Lung (tissue), 12 donors: ENCODE results near the gene SVOP. TPM values are rescaled to one million over a fixed set of nuclear protein-coding genes. Genes with fewer than 3 reads are reported as not detected.

Experiments
- ATAC-seq: fragments of 200-7000 bp; cut with Tn5 transposase; one replicate; pipeline ENCODE4 v1.9.1; 2020; ENCODE audit warnings: moderate number of reproducible peaks; ENCODE audit not compliant: insufficient read depth, low FRiP score
- DNase-seq, 3 donors: peaks; one replicate each; pipeline ENCODE4 v3.0.0-alpha.2; 2013 to 2017
- H3K27ac ChIP-seq, 2 donors: one replicate each; pipeline ENCODE4 v1.5.1; 2013; ENCODE audit warnings: mild to moderate bottlenecking in 2 of 2, moderate library complexity in 2 of 2, control low read depth in 1 of 2, inconsistent platforms in 1 of 2, low read depth in 1 of 2, low read length in 1 of 2
- H3K27me3 ChIP-seq, 3 donors: one replicate each; pipeline ENCODE4 v1.5.1; 2013; ENCODE audit warnings: low read length in 2 of 3; ENCODE audit not compliant: control insufficient read depth in 3 of 3, insufficient read depth in 3 of 3
- H3K36me3 ChIP-seq, 4 donors: one replicate each; pipeline ENCODE4 v1.5.1; 2013; ENCODE audit warnings: low read length in 4 of 4, mild to moderate bottlenecking in 1 of 4, moderate library complexity in 1 of 4; ENCODE audit not compliant: control insufficient read depth in 4 of 4, insufficient read depth in 4 of 4
- H3K4me1 ChIP-seq, 5 donors: one replicate each; pipeline ENCODE4 v1.5.1; 2013; ENCODE audit warnings: low read length in 5 of 5, mild to moderate bottlenecking in 2 of 5, moderate library complexity in 1 of 5; ENCODE audit not compliant: control insufficient read depth in 5 of 5, insufficient read depth in 5 of 5
- H3K4me3 ChIP-seq: one replicate; pipeline ENCODE4 v1.5.1; 2013; ENCODE audit warnings: mild to moderate bottlenecking, control low read depth, moderate library complexity
- H3K9ac ChIP-seq, 2 donors: one replicate each; pipeline ENCODE4 v1.5.1; 2013; ENCODE audit warnings: low read length in 2 of 2, control low read depth in 1 of 2; ENCODE audit not compliant: insufficient read depth in 1 of 2
- H3K9me3 ChIP-seq, 4 donors: one replicate each; pipeline ENCODE4 v1.5.1; 2013; ENCODE audit warnings: low read length in 3 of 4, mild to moderate bottlenecking in 1 of 4, moderate library complexity in 1 of 4; ENCODE audit not compliant: control insufficient read depth in 4 of 4, insufficient read depth in 3 of 4
- WGBS, 2 donors: extraction: QIAGEN DNeasy Blood & Tissue Kit; methylation state at CpG; one replicate each; pipeline ENCODE4 v1.1.7; 2013; 5-methylcytosine and 5-hydroxymethylcytosine counted together
- polyA plus RNA-seq, 2 donors: library from polyadenylated mRNA; stranded (reverse); fragments of 200-250 nt; gene quantifications; one replicate each; pipeline ENCODE4 v1.2.1, GENCODE V29; 2013
- total RNA-seq, 2 donors: library from RNA; depleted of rRNA in 1 of 2; stranded (reverse); fragments of >200 nt in 1 of 2; gene quantifications; one replicate each; pipeline ENCODE4 v1.2.1, GENCODE V29; 2014 to 2021
- TF ChIP-seq, protein P1 (sequence below): IDR thresholded peaks from 2 replicates; pipeline ENCODE4 v1.5.1; 2012; ENCODE audit warnings: mild to moderate bottlenecking; ENCODE audit errors: control extremely low read depth, extremely low read depth
- donor health status: control.
- donor health status: control.
- donor health status: Bipolar disorder and iron deficiency.
- donor health status: healthy.
- donor health status: DM: yes; HTN: yes; CAD: no.

Gene SVOP
- total and polyA plus RNA-seq, 4 donors, result 0.11 TPM; not detected in 3

- no peaks in the 10 kb centered on the region for H3K4me1 ChIP-seq
- H3K27me3 ChIP-seq, result peaks cover 0 to 3% (median 0%) of the 10 kb centered on the region in 3 donors
- H3K36me3 ChIP-seq, result no peaks in the 10 kb centered on the region
- no peak overlapping the region for H3K27ac ChIP-seq
- H3K4me3 ChIP-seq, result no peak overlapping the region
- no peaks in the 10 kb centered on the region for H3K9me3 ChIP-seq
- TF ChIP-seq, protein P1, sequence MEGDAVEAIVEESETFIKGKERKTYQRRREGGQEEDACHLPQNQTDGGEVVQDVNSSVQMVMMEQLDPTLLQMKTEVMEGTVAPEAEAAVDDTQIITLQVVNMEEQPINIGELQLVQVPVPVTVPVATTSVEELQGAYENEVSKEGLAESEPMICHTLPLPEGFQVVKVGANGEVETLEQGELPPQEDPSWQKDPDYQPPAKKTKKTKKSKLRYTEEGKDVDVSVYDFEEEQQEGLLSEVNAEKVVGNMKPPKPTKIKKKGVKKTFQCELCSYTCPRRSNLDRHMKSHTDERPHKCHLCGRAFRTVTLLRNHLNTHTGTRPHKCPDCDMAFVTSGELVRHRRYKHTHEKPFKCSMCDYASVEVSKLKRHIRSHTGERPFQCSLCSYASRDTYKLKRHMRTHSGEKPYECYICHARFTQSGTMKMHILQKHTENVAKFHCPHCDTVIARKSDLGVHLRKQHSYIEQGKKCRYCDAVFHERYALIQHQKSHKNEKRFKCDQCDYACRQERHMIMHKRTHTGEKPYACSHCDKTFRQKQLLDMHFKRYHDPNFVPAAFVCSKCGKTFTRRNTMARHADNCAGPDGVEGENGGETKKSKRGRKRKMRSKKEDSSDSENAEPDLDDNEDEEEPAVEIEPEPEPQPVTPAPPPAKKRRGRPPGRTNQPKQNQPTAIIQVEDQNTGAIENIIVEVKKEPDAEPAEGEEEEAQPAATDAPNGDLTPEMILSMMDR, result no peak
- 33 to 54% methylated on average over 1 of the region's 1 CpG for WGBS, 2 donors
- no peak for ATAC-seq
- DNase-seq, result peak in 1 of 3 donors; percentile 11
- H3K9ac ChIP-seq, result no peak overlapping the region
Measured at GRCh38 chr12:108939594-108939993, 81.3 kb downstream of the SVOP start.

- TF ChIP-seq, protein P1, result no peak
- Histone ChIP-seq H3K9me3 (no peaks in the 10 kb centered on the region), H3K4me3 (no peak overlapping the region), H3K27ac (no peak overlapping the region), H3K36me3 (no peaks in the 10 kb centered on the region), H3K9ac (no peak overlapping the region), H3K4me1 (no peaks in the 10 kb centered on the region), H3K27me3 (peaks cover 0 to 8% (median 0%) of the 10 kb centered on the region in 3 donors)
- DNase-seq (no peak), ATAC-seq (no peak)
- WGBS, 2 donors, result 89 to 94% methylated on average over 13 of the region's 13 CpGs
Measured at GRCh38 chr12:108938247-108938924, 82.5 kb downstream of the SVOP start.

- no peak for ATAC-seq
- 81 to 89% methylated on average over 7 of the region's 7 CpGs for WGBS, 2 donors
- no peaks in the 10 kb centered on the region for H3K36me3 ChIP-seq
- no peak overlapping the region for H3K9ac ChIP-seq
- H3K4me3 ChIP-seq, result no peak overlapping the region
- TF ChIP-seq, protein P1, result no peak
- H3K9me3 ChIP-seq, result no peaks in the 10 kb centered on the region
- peaks cover 0 to 8% (median 0%) of the 10 kb centered on the region in 3 donors for H3K27me3 ChIP-seq
- no peak overlapping the region for H3K27ac ChIP-seq
- DNase-seq, result no peak
- no peaks in the 10 kb centered on the region for H3K4me1 ChIP-seq
Measured at GRCh38 chr12:108935159-108935763, 85.6 kb downstream of the SVOP start.
